Natural killer cell (primary cell): ENCODE results near the gene KRT23. TPM values are rescaled to one million over a fixed set of nuclear protein-coding genes. Genes with fewer than 3 reads are reported as not detected.

Experiments used
- ATAC-seq, 3 donors: fragments of 150-1000 bp in 2 of 3; fragments of 200-7000 bp in 1 of 3; cut with Tn5 transposase; 1 replicate in 1 of 3; 2 replicates in 2 of 3; pipeline ENCODE4 v1.10.0; 2021; ENCODE audit warnings: mild to moderate bottlenecking in 2 of 3, moderate library complexity in 2 of 3
- DNase-seq, 2 donors: peaks; one replicate each; pipeline versions ENCODE4 v3.0.0 to v3.0.0-alpha.2; 2013 to 2021; ENCODE audit warnings: mixed read lengths in 1 of 2
- H3K27ac ChIP-seq: one replicate; pipeline ENCODE4 v1.5.1; 2013; ENCODE audit warnings: mild to moderate bottlenecking, low read length
- H3K27me3 ChIP-seq: one replicate; pipeline ENCODE4 v1.6.1; 2013; ENCODE audit warnings: low read length; ENCODE audit not compliant: control insufficient read depth, insufficient read depth
- H3K36me3 ChIP-seq: one replicate; pipeline ENCODE4 v1.6.1; 2013; ENCODE audit warnings: low read length; ENCODE audit not compliant: control insufficient read depth, insufficient read depth
- H3K4me1 ChIP-seq: one replicate; pipeline ENCODE4 v1.6.1; 2013; ENCODE audit warnings: low read length; ENCODE audit not compliant: control insufficient read depth, insufficient read depth
- H3K4me3 ChIP-seq: one replicate; pipeline ENCODE4 v1.5.1; 2013; ENCODE audit warnings: low read length
- H3K9me3 ChIP-seq: one replicate; pipeline ENCODE4 v1.6.1; 2013; ENCODE audit warnings: low read length; ENCODE audit not compliant: control insufficient read depth, insufficient read depth
- H3K27ac Mint-ChIP-seq, 2 donors: one replicate each; pipeline ENCODE4 v1.8.0; 2022; ENCODE audit warnings: mild to moderate bottlenecking in 2 of 2, mixed read lengths in 2 of 2, moderate library complexity in 1 of 2
- H3K27me3 Mint-ChIP-seq, 2 donors: one replicate each; pipeline ENCODE4 v1.8.0; 2022; ENCODE audit warnings: low read depth in 2 of 2, mixed read lengths in 2 of 2
- H3K36me3 Mint-ChIP-seq: one replicate; pipeline ENCODE4 v1.8.0; 2022; ENCODE audit warnings: mixed read lengths
- H3K4me1 Mint-ChIP-seq, 2 donors: one replicate each; pipeline ENCODE4 v1.8.0; 2022; ENCODE audit warnings: mixed read lengths in 2 of 2
- H3K4me3 Mint-ChIP-seq: one replicate; pipeline ENCODE4 v1.8.0; 2022; ENCODE audit warnings: mild to moderate bottlenecking, moderate library complexity, mixed read lengths
- H3K9me3 Mint-ChIP-seq, 2 donors: one replicate each; pipeline ENCODE4 v1.8.0; 2022; ENCODE audit warnings: mixed read lengths in 2 of 2
- CTCF ChIP-seq: fragments of 200-600 bp; IDR thresholded peaks from one replicate; pipeline ENCODE4 v1.8.0; 2022; ENCODE audit warnings: antibody characterized with exemption
- WGBS: methylation state at CpG from one replicate; pipeline ENCODE4 v1.1.7; 2013; ENCODE audit warnings: missing lambda C conversion rate; ENCODE audit not compliant: insufficient coverage; 5-methylcytosine and 5-hydroxymethylcytosine counted together
- intact Hi-C: fragments of 100-400 bp; cut with micrococcal nuclease; formaldehyde crosslinking; loops from one replicate; pipeline ENCODE4 v1.14.2; 2022
- total RNA-seq, 4 donors: library from RNA; stranded (reverse); fragments of 120-200 nt in 1 of 4; gene quantifications; one replicate each; pipeline versions ENCODE4 v1.2.3 to v1.2.4, GENCODE V29; 2013 to 2022

Gene KRT23
- total RNA-seq, 3 donors from 2014 or later (not counting 1 experiment from before 2014, with no cell fraction given): 0.83 TPM; not detected in 2

GRCh38 chr17:40903129-40903847 is 34.2 kb downstream of the KRT23 start:
- no peaks in the 10 kb centered on the region for H3K9me3 Mint-ChIP-seq
- Histone ChIP-seq H3K27ac (no peak overlapping the region), H3K9me3 (no peaks in the 10 kb centered on the region), H3K4me1 (no peaks in the 10 kb centered on the region), H3K27me3 (peaks cover 2% of the 10 kb centered on the region), H3K4me3 (no peak overlapping the region), H3K36me3 (no peaks in the 10 kb centered on the region)
- no peaks in the 10 kb centered on the region for H3K36me3 Mint-ChIP-seq
- DNase-seq (no peak), ATAC-seq (no peak)
- no peak for TF ChIP-seq CTCF
- 80% methylated on average over 11 of the region's 12 CpGs for WGBS
- intact Hi-C loops: loop anchor here (10.0 kb wide), 1 partner anchor 422 kb away; no protein-coding TSS in a partner anchor
- H3K4me3 Mint-ChIP-seq: no peak overlapping the region
- no peaks in the 10 kb centered on the region for H3K4me1 Mint-ChIP-seq
- peaks cover 29 to 44% of the 10 kb centered on the region in 2 donors for H3K27me3 Mint-ChIP-seq
- no peak overlapping the region for H3K27ac Mint-ChIP-seq

GRCh38 chr17:40902498-40902897 is 34.9 kb downstream of the KRT23 start:
- WGBS: 85% methylated on average over 1 of the region's 4 CpGs
- no peaks in the 10 kb centered on the region for H3K9me3 ChIP-seq
- intact Hi-C loops: loop anchor here (10.0 kb wide), 1 partner anchor 422 kb away; no protein-coding TSS in a partner anchor

GRCh38 chr17:40901981-40902474 is 35.4 kb downstream of the KRT23 start:
- no peak overlapping the region for H3K27ac ChIP-seq
- no peak overlapping the region for H3K4me3 Mint-ChIP-seq
- H3K36me3 Mint-ChIP-seq: no peaks in the 10 kb centered on the region
- H3K9me3 ChIP-seq: no peaks in the 10 kb centered on the region
- H3K4me1 ChIP-seq: no peaks in the 10 kb centered on the region
- H3K4me1 Mint-ChIP-seq: no peaks in the 10 kb centered on the region
- DNase-seq: no peak
- no peaks in the 10 kb centered on the region for H3K36me3 ChIP-seq
- H3K27ac Mint-ChIP-seq: no peak overlapping the region
- intact Hi-C loops: loop anchor here (10.0 kb wide), 1 partner anchor 423 kb away; no protein-coding TSS in a partner anchor
- TF ChIP-seq CTCF: no peak
- ATAC-seq: no peak
- no peaks in the 10 kb centered on the region for H3K9me3 Mint-ChIP-seq
- peaks cover 22 to 40% of the 10 kb centered on the region in 2 donors for H3K27me3 Mint-ChIP-seq
- WGBS: 100% methylated on average over 1 of the region's 1 CpG
- no peak overlapping the region for H3K4me3 ChIP-seq
- H3K27me3 ChIP-seq: no peaks in the 10 kb centered on the region

More at GRCh38 chr17:40902498-40902897, 34.9 kb downstream of the KRT23 start:
- TF ChIP-seq CTCF: no peak
- no peaks in the 10 kb centered on the region for H3K36me3 Mint-ChIP-seq
- H3K4me1 Mint-ChIP-seq: no peaks in the 10 kb centered on the region
- no peak overlapping the region for H3K4me3 Mint-ChIP-seq
- peaks cover 27 to 40% of the 10 kb centered on the region in 2 donors for H3K27me3 Mint-ChIP-seq
- H3K27me3 ChIP-seq: no peaks in the 10 kb centered on the region
- no peaks in the 10 kb centered on the region for H3K4me1 ChIP-seq
- no peak overlapping the region for H3K27ac Mint-ChIP-seq
- H3K36me3 ChIP-seq: no peaks in the 10 kb centered on the region
- no peak overlapping the region for H3K4me3 ChIP-seq
- no peak overlapping the region for H3K27ac ChIP-seq
- ATAC-seq: no peak
- no peaks in the 10 kb centered on the region for H3K9me3 Mint-ChIP-seq
- no peak for DNase-seq
